K562 (cell line): ENCODE results near the gene LYPD3. TPM values are rescaled to one million over a fixed set of nuclear protein-coding genes. Genes with fewer than 3 reads are reported as not detected.

Experiments used
- ARID1B ChIP-seq: fragments of 450-650 bp; IDR thresholded peaks from 2 replicates; pipeline ENCODE4 v1.6.1; 2016; ENCODE audit warnings: antibody characterized with exemption, mild to moderate bottlenecking, inconsistent platforms
- ATF3 ChIP-seq, 2 experiments: fragments of 450-650 bp in 1 of 2; sonication (generic) in 1 of 2; formaldehyde crosslinking in 1 of 2; IDR thresholded peaks in 1 of 2; conservative IDR thresholded peaks in 1 of 2; 2 replicates each; pipeline versions ENCODE4 v1.6.1 to v1.8.1; 2016 to 2023; ENCODE audit warnings: mild to moderate bottlenecking in 2 of 2, moderate library complexity in 2 of 2, inconsistent platforms in 1 of 2, missing genetic modification reagents in 1 of 2
- C11orf30 ChIP-seq: fragments of 450-650 bp; IDR thresholded peaks from 2 replicates; pipeline ENCODE4 v1.6.1; 2016; ENCODE audit warnings: low read depth, mild to moderate bottlenecking
- CEBPB ChIP-seq: fragments of 450-650 bp; IDR thresholded peaks from 2 replicates; pipeline ENCODE4 v1.6.1; 2016; ENCODE audit warnings: missing genetic modification characterization, missing compliant biosample characterization
- CEBPG ChIP-seq, 3 experiments: fragments of 200-800 bp in 1 of 3; sonication (Bioruptor generic) in 1 of 3; sonication (generic) in 1 of 3; formaldehyde crosslinking in 1 of 3; IDR thresholded peaks in 2 of 3; conservative IDR thresholded peaks in 1 of 3; 2 replicates each; pipeline versions ENCODE4 v1.6.1 to v1.8.0; 2016 to 2022; ENCODE audit warnings: missing compliant biosample characterization in 2 of 3, missing genetic modification characterization in 2 of 3, mild to moderate bottlenecking in 1 of 3, missing genetic modification reagents in 1 of 3
- CTCF ChIP-seq, 3 experiments: IDR thresholded peaks in 2 of 3; conservative IDR thresholded peaks in 1 of 3; 2 replicates each; pipeline ENCODE4 v1.5.1; 2011 to 2012; ENCODE audit warnings: low read length in 3 of 3, mild to moderate bottlenecking in 3 of 3, control low read depth in 2 of 3, improper control_type of control experiment in 1 of 3, inconsistent platforms in 1 of 3, low read depth in 1 of 3, mixed read lengths in 1 of 3, moderate library complexity in 1 of 3; ENCODE audit not compliant: insufficient read depth in 2 of 3
- DPF2 ChIP-seq: fragments of 450-650 bp; IDR thresholded peaks from 2 replicates; pipeline ENCODE4 v1.6.1; 2016
- ELF4 ChIP-seq: fragments of 450-650 bp; formaldehyde crosslinking; IDR thresholded peaks from 2 replicates; pipeline ENCODE4 v1.4.0; 2022; ENCODE audit warnings: missing genetic modification characterization
- ETV5 ChIP-seq: sonication (generic); formaldehyde crosslinking; IDR thresholded peaks from 2 replicates; pipeline ENCODE4 v1.4.0; 2020; ENCODE audit warnings: low read depth, mild to moderate bottlenecking, missing genetic modification reagents
- FOS ChIP-seq: IDR thresholded peaks from 3 replicates; pipeline ENCODE4 v1.6.1; 2011; ENCODE audit not compliant: insufficient read length; ENCODE audit errors: extremely low read depth
- HDAC1 ChIP-seq, 2 experiments: fragments of 450-650 bp; IDR thresholded peaks; 2 replicates each; pipeline ENCODE4 v1.6.1; 2016 to 2017; ENCODE audit warnings: inconsistent platforms in 1 of 2, mild to moderate bottlenecking in 1 of 2, moderate library complexity in 1 of 2
- IRF9 ChIP-seq: fragments of 450-650 bp; IDR thresholded peaks from 2 replicates; pipeline ENCODE4 v1.6.1; 2016; ENCODE audit warnings: missing biosample characterization, missing genetic modification characterization
- MAFG ChIP-seq: fragments of 450-650 bp; conservative IDR thresholded peaks from 2 replicates; pipeline ENCODE4 v1.6.1; 2016; ENCODE audit warnings: missing genetic modification characterization, missing compliant biosample characterization
- MAFK ChIP-seq: IDR thresholded peaks from 2 replicates; pipeline ENCODE4 v1.6.1; 2011; ENCODE audit warnings: low read length, improper control_type of control experiment
- MBD2 ChIP-seq: sonication (generic); IDR thresholded peaks from 2 replicates; pipeline ENCODE4 v1.6.1; 2016; ENCODE audit warnings: low read depth, borderline replicate concordance
- MLLT1 ChIP-seq, 2 experiments: fragments of 450-650 bp; IDR thresholded peaks; 2 replicates each; pipeline ENCODE4 v1.6.1; 2016
- NFE2 ChIP-seq: IDR thresholded peaks from 2 replicates; pipeline ENCODE4 v1.6.1; 2014; ENCODE audit warnings: antibody characterized with exemption, low read depth
- NR2C2 ChIP-seq, 2 experiments: fragments of 200-800 bp in 1 of 2; sonication (Bioruptor generic) in 1 of 2; sonication (generic) in 1 of 2; formaldehyde crosslinking in 1 of 2; IDR thresholded peaks; 2 replicates each; pipeline versions ENCODE4 v1.6.1 to v1.8.0; 2016 to 2022; ENCODE audit warnings: mild to moderate bottlenecking in 1 of 2, missing compliant biosample characterization in 1 of 2, missing genetic modification characterization in 1 of 2, missing genetic modification reagents in 1 of 2
- PHB ChIP-seq: fragments of 250-450 bp; sonication (Bioruptor Pico); IDR thresholded peaks from 2 replicates; pipeline ENCODE4 v1.5.0; 2021
- ZNF316 ChIP-seq: fragments of 450-650 bp; IDR thresholded peaks from 2 replicates; pipeline ENCODE4 v1.6.1; 2016
- polyA plus RNA-seq, 8 experiments: library from polyadenylated mRNA; depleted of rRNA in 4 of 8; stranded (reverse) in 5 of 8; unstranded in 3 of 8; fragments of >200 nt; fragmentation: Nextera tagmentation in 2 of 8; fragmentation: Illumina TruSeq in 1 of 8; extraction: Ambion mirVana in 2 of 8; extraction: Trizol in 1 of 8; gene quantifications; 2 replicates each; pipeline versions ENCODE4 v1.2.1 to v1.2.3, GENCODE V29; 2011 to 2014; ENCODE audit warnings: inconsistent platforms in 1 of 8, missing spikeins in 1 of 8
- total RNA-seq, 7 experiments: library from RNA; depleted of rRNA in 6 of 7; stranded (reverse); fragments of >200 nt in 6 of 7; fragmentation: Illumina TruSeq in 2 of 7; extraction: Trizol in 2 of 7; gene quantifications; 2 replicates each; pipeline versions ENCODE4 v1.2.1 to v1.2.3, GENCODE V29; 2011 to 2021; ENCODE audit warnings: low replicate concordance in 1 of 7

LYPD3 gene
- total and polyA plus RNA-seq, 9 of the 15 experiments (the other 6 are each of a cell fraction or from before 2014, with no cell fraction given): 0.04 to 0.33 (median 0.20) TPM; not detected in 1

GRCh38 chr19:43467730-43468129, 2.3 kb upstream of the LYPD3 start (continued):
- TF ChIP-seq IRF9 (tag): 0 out of 2 replicates have a peak, but pooled peaks have one; percentile 34
- peak; percentile 41; the same call in 1 of the 2 replicates for TF ChIP-seq ATF3 (IDR thresholded peaks at IDR 0.05)
- TF ChIP-seq ATF3 (CRISPR knock-in tag; conservative IDR thresholded peaks at IDR 0.05): no peak
- TF ChIP-seq PHB (CRISPR knock-in tag): no peak
- TF ChIP-seq MAFK: peak; percentile 53; the same call in 1 of the 2 replicates
- TF ChIP-seq NR2C2 (CRISPR knock-in tag; IDR thresholded peaks at IDR 0.05): no peak
- 0 out of 2 replicates have a peak, but pooled peaks have one; percentile 44 for TF ChIP-seq NR2C2 (tag; IDR thresholded peaks at IDR 0.05)
- peak; percentile 53; the same call in 1 of the 2 replicates for TF ChIP-seq DPF2
- peak in 1 of 2 experiments; percentile 48; a peak in 1 of 4 replicates for TF ChIP-seq HDAC1 (IDR thresholded peaks at IDR 0.05)
- TF ChIP-seq MBD2: no peak
- TF ChIP-seq ZNF316: peak; percentile 84
- no peak for TF ChIP-seq ELF4 (CRISPR knock-in tag)
- peak; percentile 91 for TF ChIP-seq CEBPB
- TF ChIP-seq MLLT1 (IDR thresholded peaks at IDR 0.05): peak in 1 of 2 experiments; percentile 82; a peak in 2 of 4 replicates
- TF ChIP-seq MAFG: peak; percentile 77
- peak; percentile 79 for TF ChIP-seq NFE2
- TF ChIP-seq FOS: no peak
- TF ChIP-seq ARID1B: peak; percentile 54
- peak; percentile 89 for TF ChIP-seq C11orf30
- TF ChIP-seq ETV5 (CRISPR knock-in tag): no peak
- TF ChIP-seq CTCF (IDR thresholded peaks at IDR 0.05 in 2 of 3, conservative IDR thresholded peaks at IDR 0.05 in 1 of 3; ENCODE audit: insufficient read depth in 2 of 3, low read depth in 1 of 3, low read length in 3 of 3): no peak
- TF ChIP-seq CEBPG (CRISPR knock-in tag; IDR thresholded peaks at IDR 0.05): no peak
- peak; percentile 81 to 87 for TF ChIP-seq CEBPG (tag; conservative IDR thresholded peaks at IDR 0.05 in 1 of 2, IDR thresholded peaks at IDR 0.05 in 1 of 2)
